ENCODE data around the gene LARP1.

LARP1 gene

DNA sequence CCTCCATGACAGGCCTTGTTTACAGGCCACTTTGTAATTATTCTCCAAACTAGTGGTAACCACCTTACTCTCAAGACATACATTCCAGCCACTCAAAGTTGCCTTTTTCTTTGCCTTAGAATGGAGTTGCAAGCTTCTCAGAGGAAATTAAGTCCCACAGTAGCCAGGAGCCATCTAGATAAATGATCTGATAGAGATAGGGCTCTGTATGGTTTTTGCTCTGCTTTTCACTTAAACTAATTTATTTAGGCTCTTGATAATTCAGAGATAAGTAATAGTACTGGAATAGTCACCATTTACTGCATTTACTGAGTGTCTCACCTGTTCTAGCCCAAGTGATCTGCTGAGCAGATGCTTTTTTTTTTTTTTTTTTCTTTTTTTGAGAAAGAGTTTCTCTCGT lies 7.5 kb downstream of the LARP1 start:
- no peak for DNase-seq

DNA sequence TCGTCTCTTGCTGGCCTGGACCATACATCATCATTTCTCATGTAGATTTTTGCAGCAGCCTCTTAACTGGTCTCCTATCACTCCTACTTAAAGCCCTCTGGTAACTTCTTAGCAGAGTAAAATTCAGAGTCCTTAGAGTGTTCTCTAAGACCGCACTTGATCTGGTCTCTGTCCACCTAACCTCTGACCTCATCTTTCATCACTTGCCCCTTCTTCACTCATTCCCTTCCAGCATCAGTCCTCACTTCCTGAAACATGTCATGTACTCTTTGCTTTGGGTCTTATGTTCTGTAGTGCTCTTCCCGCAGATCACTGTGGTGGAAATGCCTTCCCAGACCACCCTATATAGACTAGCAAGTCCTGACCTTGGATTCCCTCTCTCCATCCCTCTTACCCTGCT lies 9.8 kb downstream of the LARP1 start:
- DNase-seq: no peak

DNA sequence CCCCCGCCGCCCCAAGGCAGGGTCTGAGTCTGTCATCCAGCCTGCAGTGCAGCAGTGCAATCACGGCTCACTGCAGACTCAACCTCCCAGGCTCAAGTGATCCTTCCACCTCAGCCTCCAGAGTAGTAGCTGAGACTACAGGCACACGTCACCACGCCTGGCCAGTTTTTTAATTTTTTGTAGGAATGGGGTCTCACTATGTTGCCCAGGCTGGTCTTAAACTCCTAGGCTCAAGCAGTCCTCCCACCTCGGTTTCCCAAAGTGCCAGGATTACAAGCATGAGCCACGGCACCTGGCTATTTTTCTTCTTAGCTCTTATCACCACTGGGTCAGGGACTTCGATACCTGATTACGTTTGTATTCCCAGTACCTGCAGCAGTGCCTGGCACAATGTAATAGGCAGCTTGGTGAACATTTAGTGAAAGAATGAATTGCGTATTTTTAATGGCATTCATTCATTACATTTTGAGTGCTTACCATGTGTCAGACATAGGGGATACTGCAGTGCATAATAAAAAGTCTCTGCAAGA lies 10.3 kb downstream of the LARP1 start:
- no peak for DNase-seq

DNA sequence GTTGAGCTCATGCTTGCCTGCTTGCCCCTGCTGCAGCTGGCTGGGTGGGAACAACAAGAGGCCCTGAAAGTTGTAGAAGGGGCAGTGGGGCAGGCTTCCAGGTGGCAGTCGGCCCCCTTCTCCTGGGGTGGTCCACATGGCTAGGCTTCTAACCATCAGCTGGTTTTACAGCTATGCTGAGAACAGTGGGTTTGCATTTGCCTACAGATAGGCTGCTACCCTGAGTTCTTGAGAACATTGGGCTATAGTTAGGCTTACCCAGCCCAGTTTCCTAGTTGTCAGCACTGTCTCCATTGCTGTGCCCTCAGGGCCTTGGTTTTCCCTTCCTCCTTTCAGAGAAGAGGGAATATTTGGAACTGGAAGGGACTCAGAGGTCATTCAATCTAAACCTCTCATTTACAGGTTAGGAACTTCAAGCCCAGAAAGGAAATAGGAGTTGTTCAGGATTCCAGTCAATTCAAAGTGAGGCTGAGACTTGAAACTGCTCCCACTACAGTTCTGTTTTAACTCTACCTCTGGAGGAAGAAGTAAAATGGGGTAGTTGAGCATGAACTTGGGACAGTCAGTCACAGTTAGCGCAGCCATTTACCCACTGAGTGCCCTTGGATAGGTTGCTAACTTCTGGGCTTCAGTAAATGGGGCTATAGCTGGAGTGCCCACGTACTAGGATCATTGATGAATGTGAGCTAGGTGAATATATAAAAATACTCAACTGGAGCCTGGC lies 11.5 kb downstream of the LARP1 start:
- no peak for DNase-seq

DNA sequence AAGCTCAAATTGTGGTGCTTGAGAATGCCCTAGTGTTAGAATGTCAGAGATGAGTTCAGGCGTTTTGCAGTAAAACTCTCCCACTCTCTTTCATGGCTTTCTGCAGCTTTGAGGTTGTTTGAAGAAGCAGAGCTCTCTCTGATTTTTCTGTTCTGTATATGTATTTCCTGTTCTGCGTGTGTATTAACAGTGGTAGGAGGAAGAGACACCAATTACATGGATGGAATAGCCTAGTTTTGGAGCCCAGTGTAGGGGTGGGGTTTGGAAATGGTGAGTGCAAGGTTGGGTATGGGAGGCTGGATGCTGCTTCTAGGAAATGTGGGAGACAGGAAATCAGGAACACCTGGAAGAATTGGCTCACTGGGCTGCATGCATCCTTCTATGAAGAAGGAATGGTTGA lies 12.4 kb downstream of the LARP1 start:
- DNase-seq: no peak

DNA sequence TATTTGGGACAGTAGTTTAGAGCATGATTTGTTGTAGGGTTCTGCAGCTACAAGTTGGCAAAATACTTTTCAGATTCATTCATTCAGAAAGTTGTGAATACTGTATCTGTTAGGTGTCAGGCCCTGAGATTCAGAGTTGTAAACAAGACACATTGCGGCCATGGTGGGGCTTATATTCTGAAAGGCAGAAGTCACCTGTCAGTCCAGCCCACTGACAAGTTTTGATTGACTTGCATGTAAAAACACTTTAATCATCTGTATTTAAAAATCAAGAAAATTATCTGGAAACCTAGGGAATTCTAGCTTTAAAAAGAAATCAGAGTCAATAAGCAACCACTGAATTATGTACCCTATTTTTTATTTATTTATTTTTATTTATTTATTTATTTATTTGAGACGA lies 13.0 kb downstream of the LARP1 start:
- no peak for DNase-seq

DNA sequence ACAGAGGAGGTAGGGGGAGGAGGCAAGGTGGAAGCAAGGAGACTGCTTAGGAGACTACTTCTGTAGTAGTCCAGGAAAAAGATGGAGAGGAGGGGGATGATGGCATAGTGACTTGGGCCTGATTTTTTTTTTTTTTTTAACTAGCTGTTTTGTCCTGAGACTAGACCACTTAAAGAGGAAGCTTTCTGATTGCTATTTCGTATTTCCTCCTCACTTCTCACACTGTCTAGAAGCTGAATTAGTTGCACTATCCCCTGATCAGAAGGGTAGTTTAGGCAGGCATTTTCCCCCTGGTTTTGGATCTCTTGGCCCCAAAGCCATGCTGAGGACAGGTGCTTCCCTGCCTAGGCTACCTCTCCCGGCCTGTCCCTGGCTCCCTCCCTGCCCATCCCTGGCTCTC lies 14.9 kb downstream of the LARP1 start:
- DNase-seq: no peak

DNA sequence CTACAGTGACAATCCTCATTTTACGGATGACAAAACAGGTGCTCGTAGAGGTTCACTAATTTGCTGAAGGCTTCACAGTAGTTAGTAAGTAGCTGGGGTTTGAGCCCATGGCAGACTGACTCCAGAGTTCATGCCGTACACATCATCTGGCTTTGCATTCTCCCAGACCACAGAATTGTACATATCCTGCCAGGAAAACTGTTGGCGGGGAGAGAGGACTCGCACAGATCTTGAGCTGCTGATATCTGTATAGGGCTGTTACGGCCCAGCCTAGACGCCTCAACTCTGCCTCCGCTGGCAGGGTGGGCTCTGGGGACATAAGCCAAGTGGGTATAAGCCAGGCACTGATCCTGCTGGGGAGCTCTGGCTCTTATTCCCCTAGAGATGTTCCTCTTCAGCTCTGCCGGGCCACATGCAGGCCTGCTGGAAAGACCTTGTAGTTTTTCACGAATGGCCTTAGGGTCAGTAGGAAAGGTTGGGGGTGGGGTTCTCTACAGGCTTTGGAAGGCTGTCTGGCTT lies 16.3 kb downstream of the LARP1 start:
- no peak for DNase-seq

DNA sequence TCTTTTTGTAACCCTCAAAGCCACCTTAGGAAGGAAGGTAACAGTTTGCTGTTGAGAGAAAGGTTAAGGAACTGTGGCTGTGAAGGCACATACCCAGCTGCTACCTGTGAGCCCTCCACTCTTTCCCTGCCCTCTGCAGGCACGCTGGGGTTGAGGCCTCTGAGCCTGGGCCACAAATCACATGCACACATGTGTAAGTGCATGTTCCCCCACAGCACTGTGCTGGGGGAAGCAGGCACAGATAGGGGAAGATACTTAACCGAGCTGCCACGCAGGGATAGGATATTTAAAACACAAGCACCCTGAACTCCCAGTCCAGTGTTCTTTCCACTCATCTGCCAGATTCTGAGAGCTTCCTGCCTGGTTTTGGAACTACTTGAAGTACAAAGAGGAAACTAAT lies 18.1 kb downstream of the LARP1 start:
- DNase-seq: no peak

DNA sequence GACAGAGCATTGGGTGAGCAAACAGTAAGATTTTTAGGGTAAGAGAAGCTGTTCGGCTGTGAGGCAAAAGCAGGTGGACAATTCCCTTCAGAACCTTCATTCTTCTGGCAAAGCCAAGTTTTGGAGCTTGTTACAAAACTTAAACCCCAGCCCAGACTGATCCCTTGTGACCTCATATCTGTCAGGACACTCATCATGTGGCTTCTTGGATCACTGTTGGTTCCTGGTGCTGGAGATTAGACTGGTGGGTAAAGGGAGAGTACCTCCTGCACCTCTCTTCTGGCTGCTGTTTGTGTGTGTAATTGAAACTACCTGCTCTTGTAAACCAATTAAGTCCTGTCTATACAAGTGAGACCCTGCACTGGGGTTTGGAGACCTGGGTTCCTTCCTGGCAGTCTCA lies 21.0 kb downstream of the LARP1 start:
- no peak for DNase-seq

DNA sequence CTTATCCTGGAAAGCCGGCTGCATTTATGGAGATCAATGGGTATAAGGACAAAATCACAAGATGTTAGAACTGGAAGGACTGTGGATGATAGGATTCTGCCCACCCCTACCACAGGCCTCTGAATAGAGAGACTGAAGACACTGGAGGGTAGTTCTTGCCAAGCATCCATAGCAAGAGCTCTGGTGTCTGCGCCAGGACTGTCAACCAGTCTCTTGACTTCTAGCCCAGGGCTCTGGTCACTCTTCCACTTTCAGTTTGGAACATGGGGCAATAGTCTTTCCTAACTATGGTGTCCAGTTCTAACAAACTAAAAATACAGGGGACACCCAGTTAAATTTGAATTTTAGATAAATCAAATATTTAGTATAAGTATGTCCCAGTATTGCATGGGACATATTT lies 23.4 kb downstream of the LARP1 start:
- DNase-seq: no peak

DNA sequence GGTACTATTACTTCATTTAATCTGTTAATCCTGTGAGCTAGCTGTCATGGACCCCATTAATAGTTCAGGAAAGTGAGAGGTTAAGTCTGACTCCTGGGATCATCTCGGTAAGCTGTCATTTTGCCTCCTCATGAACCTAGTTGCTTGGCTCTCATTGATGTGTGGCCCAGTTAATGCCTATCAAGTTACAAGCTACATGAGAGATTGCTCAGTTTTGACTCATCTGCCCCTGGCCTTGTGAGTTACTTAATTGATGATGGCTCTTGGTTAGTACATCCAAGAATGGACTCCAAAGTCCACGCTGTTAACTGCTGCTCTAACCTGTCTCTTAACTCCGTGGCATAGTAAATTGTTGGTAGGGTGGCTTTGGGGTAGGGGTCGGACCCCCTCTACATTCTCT lies 23.9 kb downstream of the LARP1 start:
- DNase-seq: no peak

DNA sequence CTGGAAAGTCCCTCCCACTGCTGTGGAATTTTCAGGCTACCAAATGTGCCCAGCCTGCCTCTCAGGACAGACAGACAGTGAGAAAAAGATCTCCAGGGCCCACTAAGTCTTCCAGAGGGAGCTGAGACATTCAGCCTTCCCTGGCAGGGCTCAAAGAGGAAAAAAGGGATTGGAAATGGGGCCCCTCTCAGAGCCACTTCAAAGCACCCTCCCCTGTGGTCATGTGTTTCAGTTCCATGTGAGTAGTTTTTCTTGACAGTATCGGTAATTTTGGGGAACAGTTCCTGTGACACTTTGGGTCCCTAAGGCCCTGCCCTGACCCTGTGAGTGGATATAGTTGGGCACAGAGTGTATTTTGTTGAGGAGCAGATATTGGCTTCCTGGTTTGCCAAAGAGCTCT lies 25.0 kb downstream of the LARP1 start:
- no peak for DNase-seq

DNA sequence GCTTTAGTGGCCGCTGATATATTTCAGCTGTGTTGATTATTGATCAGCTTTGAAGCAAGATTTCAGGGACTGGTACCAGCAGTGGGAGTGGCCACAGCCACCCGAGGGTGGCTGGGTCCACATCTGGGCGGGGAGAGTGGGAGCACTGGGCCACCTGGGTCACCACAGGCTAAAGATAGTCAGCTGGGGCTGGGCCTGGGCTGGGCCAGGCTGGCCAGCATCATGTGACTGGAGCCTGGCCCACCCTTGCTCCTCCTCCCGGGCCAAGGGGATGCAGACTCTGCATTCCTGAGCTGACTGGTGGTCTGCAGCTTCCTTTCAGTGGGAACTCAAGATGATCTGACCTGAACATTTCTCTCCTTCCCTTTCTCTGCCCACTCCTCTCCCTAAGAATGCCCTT lies 27.1 kb downstream of the LARP1 start:
- DNase-seq: no peak

DNA sequence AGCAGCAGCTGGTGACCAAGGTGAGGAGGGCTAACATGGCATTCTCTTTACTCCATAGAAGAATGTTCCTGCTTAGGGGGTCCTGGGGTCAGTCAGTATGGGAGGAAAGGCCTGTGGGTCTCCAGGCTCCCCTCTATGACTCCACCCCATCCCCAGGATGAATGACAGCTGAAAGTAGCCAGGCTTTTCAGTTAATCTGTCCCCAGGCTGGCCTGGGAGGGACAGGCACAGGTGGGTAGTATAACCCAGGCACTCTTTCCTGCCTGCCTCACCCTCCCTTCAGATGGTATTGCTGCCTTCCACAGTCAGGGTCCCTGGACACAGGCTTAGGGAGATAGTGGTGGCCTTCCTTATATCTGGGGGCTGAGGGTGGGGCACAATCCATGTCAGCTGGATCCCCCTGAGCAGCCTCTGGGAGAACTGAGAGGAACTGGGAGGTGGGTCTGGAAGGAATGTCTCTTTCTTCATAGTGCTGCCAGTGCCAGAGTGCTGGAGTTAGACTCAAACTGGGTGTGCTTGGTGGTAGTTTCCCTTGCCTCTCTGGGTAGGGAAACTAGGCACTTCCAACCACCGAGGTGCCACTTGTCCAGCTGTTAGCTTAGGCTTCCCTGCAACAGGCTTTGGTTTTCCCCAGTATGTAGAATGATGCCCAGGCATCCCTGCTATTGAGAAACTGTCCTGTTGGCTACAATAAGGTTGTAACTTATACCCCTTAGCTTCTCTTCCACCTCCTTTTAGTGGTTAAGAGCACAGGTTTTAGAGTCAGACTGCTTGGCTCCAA lies 27.8 kb downstream of the LARP1 start:
- no peak for DNase-seq

DNA sequence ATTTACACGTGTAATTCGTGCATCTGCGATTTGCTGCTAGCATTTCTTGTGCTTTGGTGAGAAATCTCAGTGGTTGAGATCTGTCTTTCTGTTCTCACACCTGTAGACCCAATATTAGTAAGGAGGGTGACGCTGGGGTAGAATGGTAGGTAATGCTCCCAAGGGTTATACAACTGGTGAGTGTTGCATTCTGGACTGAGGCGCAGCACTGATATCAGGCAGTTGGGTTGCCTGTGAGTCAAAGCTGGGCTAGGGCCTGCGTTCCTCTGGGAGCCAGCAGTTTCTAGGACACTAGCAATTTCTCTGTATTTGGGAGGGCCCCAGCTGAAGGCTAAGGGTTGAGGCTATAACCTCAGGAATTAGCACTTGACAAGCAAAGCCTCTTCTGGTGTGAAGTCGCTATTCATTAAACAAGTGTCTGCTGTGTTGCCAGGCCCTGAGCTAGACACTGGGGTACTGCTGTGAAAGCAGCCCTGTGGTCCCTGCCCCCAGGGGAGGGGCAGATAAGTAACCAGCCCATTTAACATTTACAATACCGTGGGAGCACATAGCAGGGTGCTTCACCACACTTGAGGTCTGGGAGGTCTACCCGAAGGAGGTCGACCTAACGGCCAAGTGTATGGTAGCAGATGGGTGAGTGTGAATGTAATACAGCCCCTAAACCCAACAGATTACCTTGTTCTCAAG lies 28.7 kb downstream of the LARP1 start:
- no peak for DNase-seq

DNA sequence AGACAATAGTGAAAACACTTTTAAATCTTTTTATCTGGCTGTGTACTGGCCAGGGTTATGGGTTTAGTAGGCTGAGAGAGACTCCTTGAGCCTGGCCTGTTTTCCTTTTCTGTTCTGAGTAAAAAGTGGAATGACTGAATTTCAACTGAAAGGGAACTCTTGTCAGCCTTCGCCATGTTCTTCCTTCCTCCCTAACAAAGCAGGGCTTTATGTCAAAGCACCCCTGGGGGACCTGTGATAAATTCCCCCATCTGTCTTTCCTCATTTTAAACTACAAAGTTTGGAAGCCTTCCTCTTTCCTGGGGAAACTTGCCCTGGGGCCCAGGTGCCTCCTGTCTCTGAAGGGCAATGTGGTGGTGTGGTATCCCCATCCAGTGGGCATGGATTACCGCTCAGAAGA lies 29.7 kb downstream of the LARP1 start:
- DNase-seq: no peak

DNA sequence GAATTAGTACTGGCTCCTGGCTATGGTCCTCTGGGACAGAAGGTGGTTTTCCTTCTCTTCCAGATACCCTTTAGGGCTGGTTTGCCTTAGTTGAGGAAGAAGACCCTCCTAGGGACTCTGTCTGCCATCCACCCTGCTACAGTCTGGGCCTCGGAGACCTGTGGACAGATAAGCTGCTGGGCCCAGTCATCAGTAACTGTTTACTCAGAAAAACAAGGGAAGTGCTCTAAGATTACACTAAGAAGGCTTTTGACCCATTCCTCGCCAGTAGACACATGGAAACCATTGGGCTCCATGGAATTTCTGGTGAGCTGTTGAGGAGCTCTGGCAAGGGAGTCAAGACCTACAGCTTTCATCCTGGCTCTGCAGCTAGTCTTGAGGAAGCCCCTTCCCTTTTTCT lies 31.2 kb downstream of the LARP1 start:
- DNase-seq: no peak

DNA sequence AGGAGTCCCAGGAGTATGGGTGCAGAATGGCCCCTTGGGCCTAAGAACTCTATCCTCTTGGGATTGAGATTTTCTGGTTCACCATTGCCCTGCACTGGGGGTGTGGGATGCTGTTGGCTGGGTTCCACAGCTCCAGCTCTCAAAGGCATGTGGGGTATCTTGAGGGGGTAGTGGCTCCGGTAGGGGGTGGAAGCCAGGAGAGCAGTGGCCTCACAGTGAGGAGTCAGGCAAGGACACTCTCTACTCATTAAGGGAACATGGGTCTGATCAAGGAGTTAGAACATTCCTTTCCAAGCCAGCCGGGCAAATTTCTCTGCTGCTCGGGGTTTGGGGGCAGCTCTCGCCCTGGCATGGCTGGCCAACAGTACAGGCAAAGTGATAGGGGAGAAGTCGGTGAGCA lies 33.0 kb downstream of the LARP1 start:
- DNase-seq: no peak

DNA sequence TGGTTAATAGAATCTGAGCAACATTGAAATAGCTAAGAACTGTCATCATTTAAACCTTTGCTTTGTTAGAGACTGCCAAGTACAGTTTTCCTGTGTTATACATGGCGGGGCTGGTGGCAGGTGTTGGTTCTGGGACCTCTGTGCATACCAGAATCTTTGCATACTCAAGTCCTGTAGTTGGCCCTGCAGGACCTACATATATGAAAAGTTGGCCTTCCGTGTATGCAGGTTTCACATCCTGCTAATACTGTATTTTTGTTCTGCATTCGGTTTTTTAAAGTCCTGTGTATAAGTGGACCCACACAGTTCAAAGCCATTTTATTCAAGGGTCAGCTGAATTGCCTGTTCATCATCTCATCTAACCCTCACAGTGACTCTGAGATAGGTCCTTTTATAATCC lies 36.4 kb downstream of the LARP1 start:
- no peak for DNase-seq

DNA sequence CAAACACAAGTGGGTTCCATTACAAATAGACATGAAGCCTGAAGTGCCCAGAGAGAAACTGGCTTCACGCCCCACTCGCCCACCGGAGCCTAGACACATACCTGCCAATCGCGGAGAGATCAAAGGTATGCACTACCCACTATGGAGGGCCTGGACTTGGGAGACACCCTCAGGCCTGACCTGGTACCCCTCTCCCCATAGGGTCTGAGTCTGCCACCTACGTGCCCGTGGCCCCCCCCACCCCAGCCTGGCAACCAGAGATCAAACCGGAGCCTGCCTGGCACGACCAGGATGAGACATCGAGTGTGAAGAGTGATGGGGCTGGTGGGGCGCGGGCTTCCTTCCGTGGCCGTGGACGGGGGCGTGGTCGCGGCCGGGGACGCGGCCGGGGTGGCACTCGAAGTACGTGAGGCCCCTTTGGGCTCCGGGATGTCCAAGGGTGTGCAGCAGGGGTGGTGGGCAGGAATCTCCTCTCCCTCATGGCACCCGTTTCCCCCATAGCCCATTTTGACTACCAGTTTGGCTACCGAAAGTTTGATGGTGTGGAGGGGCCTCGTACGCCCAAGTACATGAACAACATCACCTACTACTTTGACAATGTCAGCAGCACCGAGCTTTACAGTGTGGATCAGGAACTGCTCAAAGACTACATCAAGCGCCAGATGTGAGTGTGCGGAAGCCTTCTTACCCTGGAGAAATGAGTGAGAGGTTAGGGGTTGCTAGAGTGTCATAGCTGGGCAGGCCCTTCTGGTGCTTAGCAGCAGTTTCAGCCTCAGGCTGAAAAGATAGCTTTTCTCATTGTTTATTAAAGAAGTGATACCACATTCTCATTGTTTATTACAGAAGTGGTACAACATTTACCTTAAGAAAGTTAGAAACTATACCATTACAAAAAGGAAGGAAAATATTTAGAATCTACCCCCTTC lies 38.7 kb downstream of the LARP1 start:
- DNase-seq: no peak

DNA sequence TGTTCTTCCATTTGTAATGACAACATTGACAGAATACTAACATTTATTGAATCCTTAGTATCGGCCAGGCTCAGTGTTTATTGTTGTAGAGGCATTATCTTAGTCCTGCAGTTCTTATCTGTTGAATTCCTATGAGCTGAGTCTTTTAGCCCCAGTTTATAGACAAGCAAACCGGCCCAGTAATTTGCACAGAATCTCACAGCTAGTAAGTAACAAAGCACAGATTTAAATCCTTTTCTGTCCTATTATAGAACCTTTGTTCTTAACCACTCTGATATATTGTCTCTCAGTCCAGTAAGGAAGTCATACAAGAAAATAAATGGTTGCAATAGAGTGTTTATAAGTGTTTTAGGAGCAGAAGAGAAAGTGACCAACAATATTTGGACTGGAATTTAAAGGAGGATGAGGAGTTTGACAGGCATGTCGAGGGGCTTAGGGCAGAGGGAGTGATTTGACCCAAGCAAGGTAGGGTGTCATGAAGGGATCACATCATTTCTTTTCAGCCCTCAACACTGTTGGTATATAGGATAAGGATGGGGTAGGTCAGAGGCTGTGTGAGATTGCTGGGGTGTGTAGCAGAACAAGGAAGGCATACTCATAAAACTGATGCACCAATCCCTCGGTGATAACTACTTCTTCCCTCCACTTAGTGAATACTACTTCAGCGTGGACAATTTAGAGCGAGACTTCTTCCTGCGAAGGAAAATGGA lies 39.5 kb downstream of the LARP1 start:
- no peak for DNase-seq

All from CD4-positive, alpha-beta T cell treated with Interleukin-4 for 1 hour (primary cell).